ENCODE data around the gene PZP.

Gene PZP

DNA sequence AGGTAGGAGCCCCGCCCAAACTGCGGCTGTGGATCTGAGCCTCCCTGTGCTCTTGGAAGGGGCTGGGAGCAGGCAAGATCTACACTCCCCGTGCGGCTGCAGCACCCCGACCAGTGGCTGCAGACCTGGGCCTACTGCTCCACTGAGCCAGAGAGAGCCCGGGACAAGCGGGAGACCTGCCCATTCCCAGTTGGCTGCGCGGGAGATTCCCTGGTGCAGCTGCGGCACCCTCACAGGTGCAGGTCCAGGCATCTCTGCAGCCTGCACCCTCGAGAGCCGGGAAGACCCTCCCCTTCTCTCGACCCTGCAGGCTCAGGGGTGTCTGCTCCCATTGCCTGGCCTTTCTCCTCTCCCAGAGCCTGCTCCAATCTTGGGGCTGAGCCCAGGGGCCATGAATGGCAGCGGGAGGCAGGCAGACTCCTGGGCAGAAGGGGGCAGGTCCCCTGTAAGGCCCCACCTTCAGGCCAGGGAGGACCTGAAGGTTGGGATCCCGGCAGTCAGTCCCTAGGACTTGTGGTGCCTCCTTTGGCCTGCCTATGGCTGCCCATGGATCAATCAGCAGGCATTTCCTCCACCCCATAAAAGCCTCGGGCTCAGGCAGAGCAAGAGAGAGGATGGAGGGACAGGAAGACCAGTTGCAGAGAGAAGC, 83.7 kb downstream of the PZP start:
- no peak overlapping the region for H3K23ac ChIP-seq (ENCODE audit: low read depth, low read length, poor library complexity)
- H2AFZ ChIP-seq (ENCODE audit: low read length): no peak overlapping the region
- H3K9me3 ChIP-seq (replicated peaks in 1 of 2; ENCODE audit: control insufficient read depth in 2 of 2, insufficient read depth in 1 of 2, low read depth in 1 of 2, low read length in 2 of 2): peaks cover 6 to 40% of the 10 kb centered on the region in 2 donors
- no peak overlapping the region for H4K91ac ChIP-seq (ENCODE audit: low read depth, low read length, poor library complexity)
- H2BK5ac ChIP-seq (ENCODE audit: low read length): peak overlapping the region; percentile 53
- H2BK15ac ChIP-seq (ENCODE audit: low read length): no peak overlapping the region
- no peaks in the 10 kb centered on the region for H3K36me3 ChIP-seq (replicated peaks in 1 of 2; ENCODE audit: control insufficient read depth in 2 of 2, insufficient read depth in 2 of 2, low read length in 2 of 2)
- H2AK5ac ChIP-seq (ENCODE audit: low read depth, low read length): peak overlapping the region; percentile 63
- no CpG with 5 or more reads among the region's 16 CpGs for WGBS, 2 donors (ENCODE audit: extremely low coverage in 2 of 2, insufficient read length in 2 of 2, insufficient replicate concordance in 1 of 2)
- no peak overlapping the region for H2BK120ac ChIP-seq (ENCODE audit: low read depth, low read length)
- H3K4me2 ChIP-seq (ENCODE audit: insufficient read depth, low read length, poor library complexity, severe bottlenecking): no peak overlapping the region
- no peaks in the 10 kb centered on the region for H3K79me1 ChIP-seq (ENCODE audit: low read depth, low read length)
- H3K9ac ChIP-seq (ENCODE audit: low read depth, low read length, poor library complexity): no peak overlapping the region
- no peak overlapping the region for H3K27ac ChIP-seq (replicated peaks; ENCODE audit: low read length)
- no peak for DNase-seq (ENCODE audit: low spot score)
- no peak overlapping the region for H3K18ac ChIP-seq (ENCODE audit: low read length)
- no peak overlapping the region for H3K4ac ChIP-seq (ENCODE audit: low read length)
- H2BK12ac ChIP-seq (ENCODE audit: low read length): no peak overlapping the region
- H3K4me3 ChIP-seq (ENCODE audit: low read length in 2 of 2): peak overlapping the region in 1 of 2 donors; percentile 46
- H3K27me3 ChIP-seq (ENCODE audit: control insufficient read depth in 3 of 3, insufficient read depth in 3 of 3, low read depth in 1 of 3, low read length in 3 of 3): no peaks in the 10 kb centered on the region
- peak overlapping the region; percentile 71 for H3K14ac ChIP-seq (ENCODE audit: low read length)
- peaks cover 0 to 9% of the 10 kb centered on the region in 2 donors for H3K4me1 ChIP-seq (ENCODE audit: control insufficient read depth in 2 of 2, insufficient read depth in 1 of 2, low read depth in 1 of 2, low read length in 2 of 2)
- no peak overlapping the region for H4K8ac ChIP-seq (ENCODE audit: low read depth, low read length)

DNA sequence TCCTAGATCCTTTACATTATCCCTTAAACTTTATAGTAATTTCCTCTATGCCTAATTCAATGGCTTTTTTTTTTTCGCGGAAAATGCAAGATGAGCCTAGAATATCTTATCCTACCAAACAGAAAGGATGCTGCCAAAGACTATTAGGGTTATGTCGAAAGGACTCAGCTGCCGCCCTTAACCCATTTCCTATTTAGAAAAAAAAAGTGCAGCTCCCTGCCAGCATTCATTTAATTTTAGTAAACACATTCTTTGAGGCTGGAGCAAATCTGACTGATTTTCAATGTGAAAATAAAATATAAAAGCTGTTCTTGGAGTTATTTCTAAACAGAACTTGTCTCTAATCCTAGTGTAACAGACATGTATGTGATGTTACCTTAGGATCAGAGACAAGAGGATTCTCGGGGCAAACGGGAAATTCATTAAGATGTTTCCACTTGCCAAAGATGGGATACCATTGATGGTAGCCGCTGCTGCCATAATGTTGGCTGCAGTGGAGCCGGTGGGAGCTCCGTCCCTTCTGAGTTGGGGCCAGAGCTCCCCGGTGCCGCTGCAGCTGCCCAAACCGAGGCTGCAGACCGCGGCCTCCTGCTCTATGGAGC, 84.3 kb downstream of the PZP start:
- Histone ChIP-seq H3K4me1 (ENCODE audit: control insufficient read depth in 2 of 2, insufficient read depth in 1 of 2, low read depth in 1 of 2, low read length in 2 of 2) (peaks cover 0 to 14% of the 10 kb centered on the region in 2 donors), H2AK5ac (ENCODE audit: low read depth, low read length) (no peak overlapping the region), H2BK15ac (ENCODE audit: low read length) (no peak overlapping the region), H3K27me3 (ENCODE audit: control insufficient read depth in 3 of 3, insufficient read depth in 3 of 3, low read depth in 1 of 3, low read length in 3 of 3) (no peaks in the 10 kb centered on the region), H3K27ac (replicated peaks; ENCODE audit: low read length) (no peak overlapping the region), H3K36me3 (replicated peaks in 1 of 2; ENCODE audit: control insufficient read depth in 2 of 2, insufficient read depth in 2 of 2, low read length in 2 of 2) (no peaks in the 10 kb centered on the region), H4K91ac (ENCODE audit: low read depth, low read length, poor library complexity) (no peak overlapping the region), H3K9ac (ENCODE audit: low read depth, low read length, poor library complexity) (no peak overlapping the region), H3K18ac (ENCODE audit: low read length) (no peak overlapping the region), H3K14ac (ENCODE audit: low read length) (peak overlapping the region; percentile 71), H2BK5ac (ENCODE audit: low read length) (peak overlapping the region; percentile 53), H2BK120ac (ENCODE audit: low read depth, low read length) (no peak overlapping the region), H3K23ac (ENCODE audit: low read depth, low read length, poor library complexity) (no peak overlapping the region), H4K8ac (ENCODE audit: low read depth, low read length) (no peak overlapping the region), H2AFZ (ENCODE audit: low read length) (no peak overlapping the region), H3K79me1 (ENCODE audit: low read depth, low read length) (no peaks in the 10 kb centered on the region), H3K4me2 (ENCODE audit: insufficient read depth, low read length, poor library complexity, severe bottlenecking) (no peak overlapping the region), H3K4ac (ENCODE audit: low read length) (no peak overlapping the region), H3K4me3 (ENCODE audit: low read length in 2 of 2) (no peak overlapping the region), H2BK12ac (ENCODE audit: low read length) (no peak overlapping the region), H3K9me3 (replicated peaks in 1 of 2; ENCODE audit: control insufficient read depth in 2 of 2, insufficient read depth in 1 of 2, low read depth in 1 of 2, low read length in 2 of 2) (peaks cover 6 to 40% of the 10 kb centered on the region in 2 donors)
- no peak for DNase-seq (ENCODE audit: low spot score)
- WGBS, 2 donors (ENCODE audit: extremely low coverage in 2 of 2, insufficient read length in 2 of 2, insufficient replicate concordance in 1 of 2): no CpG with 5 or more reads among the region's 14 CpGs

DNA sequence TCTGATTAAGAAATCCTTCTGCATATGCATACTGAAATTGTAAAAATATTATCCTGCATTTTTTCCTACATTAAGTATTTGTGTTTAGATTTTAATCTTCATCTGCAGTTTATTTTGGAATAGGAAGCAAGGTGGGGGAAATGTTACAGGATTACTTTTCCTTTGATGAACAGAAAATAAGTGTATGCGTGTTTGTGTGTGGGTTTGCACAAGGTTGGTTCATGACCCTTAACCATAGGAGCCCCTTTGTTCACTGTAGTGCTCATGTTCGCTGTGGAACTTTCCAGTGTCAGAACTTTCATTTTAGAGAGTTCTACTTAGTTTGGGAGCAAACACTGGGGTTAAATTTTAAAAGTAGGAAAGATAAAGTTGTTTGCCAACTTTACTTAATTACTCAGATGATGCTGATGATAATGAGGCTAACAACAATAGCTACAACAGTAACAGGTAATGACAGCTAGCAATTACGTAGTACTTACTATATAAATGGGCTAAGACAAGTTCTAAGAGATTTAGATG, 86.0 kb downstream of the PZP start:
- H3K9me3 ChIP-seq (replicated peaks in 1 of 2; ENCODE audit: control insufficient read depth in 2 of 2, insufficient read depth in 1 of 2, low read depth in 1 of 2, low read length in 2 of 2): peaks cover 1 to 27% of the 10 kb centered on the region in 2 donors
- H2BK120ac ChIP-seq (ENCODE audit: low read depth, low read length): no peak overlapping the region
- H2AK5ac ChIP-seq (ENCODE audit: low read depth, low read length): no peak overlapping the region
- H3K18ac ChIP-seq (ENCODE audit: low read length): no peak overlapping the region
- H3K23ac ChIP-seq (ENCODE audit: low read depth, low read length, poor library complexity): no peak overlapping the region
- H3K27me3 ChIP-seq (ENCODE audit: control insufficient read depth in 3 of 3, insufficient read depth in 3 of 3, low read depth in 1 of 3, low read length in 3 of 3): no peaks in the 10 kb centered on the region
- H3K36me3 ChIP-seq (replicated peaks in 1 of 2; ENCODE audit: control insufficient read depth in 2 of 2, insufficient read depth in 2 of 2, low read length in 2 of 2): no peaks in the 10 kb centered on the region
- no peak overlapping the region for H3K27ac ChIP-seq (replicated peaks; ENCODE audit: low read length)
- peaks cover 0 to 26% of the 10 kb centered on the region in 2 donors for H3K4me1 ChIP-seq (ENCODE audit: control insufficient read depth in 2 of 2, insufficient read depth in 1 of 2, low read depth in 1 of 2, low read length in 2 of 2)
- H3K14ac ChIP-seq (ENCODE audit: low read length): no peak overlapping the region
- DNase-seq (ENCODE audit: low spot score): no peak
- H4K8ac ChIP-seq (ENCODE audit: low read depth, low read length): no peak overlapping the region
- H3K4me2 ChIP-seq (ENCODE audit: insufficient read depth, low read length, poor library complexity, severe bottlenecking): no peak overlapping the region
- no peaks in the 10 kb centered on the region for H3K79me1 ChIP-seq (ENCODE audit: low read depth, low read length)
- no peak overlapping the region for H3K9ac ChIP-seq (ENCODE audit: low read depth, low read length, poor library complexity)
- H4K91ac ChIP-seq (ENCODE audit: low read depth, low read length, poor library complexity): no peak overlapping the region
- no peak overlapping the region for H3K4ac ChIP-seq (ENCODE audit: low read length)
- no peak overlapping the region for H3K4me3 ChIP-seq (ENCODE audit: low read length in 2 of 2)
- no peak overlapping the region for H2BK5ac ChIP-seq (ENCODE audit: low read length)
- no peak overlapping the region for H2BK12ac ChIP-seq (ENCODE audit: low read length)
- no peak overlapping the region for H2AFZ ChIP-seq (ENCODE audit: low read length)
- WGBS, 2 donors (ENCODE audit: extremely low coverage in 2 of 2, insufficient read length in 2 of 2, insufficient replicate concordance in 1 of 2): no CpG with 5 or more reads among the region's 3 CpGs
- H2BK15ac ChIP-seq (ENCODE audit: low read length): no peak overlapping the region

DNA sequence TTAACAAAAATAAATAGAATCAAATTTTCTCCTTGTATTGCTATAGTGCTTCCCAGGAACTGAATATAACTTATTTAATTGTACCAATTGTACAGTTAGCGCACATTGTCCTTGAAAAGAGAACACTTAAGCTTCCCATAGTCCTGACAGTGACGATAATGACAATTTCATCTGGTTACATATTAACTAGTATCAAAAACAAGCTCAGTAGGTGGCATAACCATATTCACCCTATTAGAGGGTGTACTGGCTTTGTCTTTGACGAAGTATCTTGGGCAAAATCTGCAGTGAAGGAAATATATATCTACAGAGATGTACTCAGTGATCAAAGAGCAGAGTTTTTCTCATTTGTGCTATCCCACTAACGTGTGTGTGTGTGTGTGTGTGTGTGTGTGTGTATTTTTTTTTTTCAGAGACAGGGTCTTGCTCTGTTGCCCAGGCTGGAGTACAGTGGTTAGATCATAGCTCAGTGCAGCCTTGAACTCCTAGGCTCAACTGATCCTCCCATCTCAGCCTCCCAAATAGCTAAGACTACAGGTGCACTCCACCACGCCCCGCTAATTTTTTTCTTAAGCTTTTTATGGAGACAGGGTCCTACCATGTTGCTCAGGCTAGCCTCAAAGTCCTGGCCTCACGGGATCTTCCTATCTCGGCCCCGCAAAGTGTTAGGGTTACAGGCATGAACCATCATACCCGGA, 87.6 kb downstream of the PZP start:
- Histone ChIP-seq H2BK120ac (ENCODE audit: low read depth, low read length) (no peak overlapping the region), H3K36me3 (replicated peaks in 1 of 2; ENCODE audit: control insufficient read depth in 2 of 2, insufficient read depth in 2 of 2, low read length in 2 of 2) (no peaks in the 10 kb centered on the region), H3K27ac (replicated peaks; ENCODE audit: low read length) (no peak overlapping the region), H3K4me2 (ENCODE audit: insufficient read depth, low read length, poor library complexity, severe bottlenecking) (no peak overlapping the region), H4K8ac (ENCODE audit: low read depth, low read length) (no peak overlapping the region), H3K79me1 (ENCODE audit: low read depth, low read length) (no peaks in the 10 kb centered on the region), H3K4me3 (ENCODE audit: low read length in 2 of 2) (no peak overlapping the region), H3K14ac (ENCODE audit: low read length) (no peak overlapping the region), H3K9ac (ENCODE audit: low read depth, low read length, poor library complexity) (no peak overlapping the region), H3K9me3 (replicated peaks in 1 of 2; ENCODE audit: control insufficient read depth in 2 of 2, insufficient read depth in 1 of 2, low read depth in 1 of 2, low read length in 2 of 2) (peaks cover 1 to 24% of the 10 kb centered on the region in 2 donors), H3K27me3 (ENCODE audit: control insufficient read depth in 3 of 3, insufficient read depth in 3 of 3, low read depth in 1 of 3, low read length in 3 of 3) (no peaks in the 10 kb centered on the region), H3K4me1 (ENCODE audit: control insufficient read depth in 2 of 2, insufficient read depth in 1 of 2, low read depth in 1 of 2, low read length in 2 of 2) (peaks cover 0 to 30% of the 10 kb centered on the region in 2 donors), H2BK5ac (ENCODE audit: low read length) (no peak overlapping the region), H3K23ac (ENCODE audit: low read depth, low read length, poor library complexity) (no peak overlapping the region), H3K18ac (ENCODE audit: low read length) (no peak overlapping the region), H2BK15ac (ENCODE audit: low read length) (no peak overlapping the region), H4K91ac (ENCODE audit: low read depth, low read length, poor library complexity) (no peak overlapping the region), H2AK5ac (ENCODE audit: low read depth, low read length) (no peak overlapping the region), H2BK12ac (ENCODE audit: low read length) (no peak overlapping the region), H2AFZ (ENCODE audit: low read length) (no peak overlapping the region), H3K4ac (ENCODE audit: low read length) (no peak overlapping the region)
- no peak for DNase-seq (ENCODE audit: low spot score)
- no CpG with 5 or more reads among the region's 10 CpGs for WGBS, 2 donors (ENCODE audit: extremely low coverage in 2 of 2, insufficient read length in 2 of 2, insufficient replicate concordance in 1 of 2)

All from neuronal stem cell (in vitro differentiated cells).